Stomach (tissue), 9 donors: Measurements from ENCODE around the gene CDHR3. TPM values are rescaled to one million over a fixed set of nuclear protein-coding genes. Genes with fewer than 3 reads are reported as not detected.
A peak's percentile ranks its signal among the peaks of the same experiment; 100 is the strongest.

Experiments used
- DNase-seq, 2 donors: peaks; one replicate each; pipeline versions ENCODE4 v3.0.0 to v3.0.0-alpha.2; 2013 to 2019
- H3K27ac ChIP-seq, 5 donors: fragments of 200-600 bp in 4 of 5; sonication (generic) in 4 of 5; one replicate each; pipeline ENCODE4 v1.5.1; 2013 to 2019; ENCODE audit warnings: mild to moderate bottlenecking in 1 of 5, moderate library complexity in 1 of 5
- H3K27me3 ChIP-seq, 3 donors: fragments of 200-600 bp; sonication (generic); one replicate each; pipeline ENCODE4 v1.5.1; 2017 to 2019; ENCODE audit warnings: mixed run types in 1 of 3
- H3K36me3 ChIP-seq, 4 donors: fragments of 200-600 bp; sonication (generic); 1 replicate in 3 of 4; 2 replicates in 1 of 4; pipeline ENCODE4 v1.5.1; 2016 to 2019
- H3K4me1 ChIP-seq, 4 donors: fragments of 200-600 bp; sonication (generic); one replicate each; pipeline ENCODE4 v1.5.1; 2016 to 2019
- H3K4me3 ChIP-seq, 4 donors: fragments of 200-600 bp; sonication (generic) in 3 of 4; one replicate each; pipeline ENCODE4 v1.5.1; 2016 to 2019; ENCODE audit warnings: mild to moderate bottlenecking in 1 of 4
- H3K9me3 ChIP-seq, 4 donors: fragments of 200-600 bp; sonication (generic); one replicate each; pipeline ENCODE4 v1.5.1; 2016 to 2019
- CTCF ChIP-seq, 7 experiments: fragments of 450-650 bp in 4 of 7; fragments of 200-600 bp in 3 of 7; sonication (generic) in 3 of 7; IDR thresholded peaks; one replicate each; pipeline ENCODE4 v1.5.1; 2016 to 2019; ENCODE audit warnings: antibody characterized with exemption in 7 of 7, control low read depth in 2 of 7, mild to moderate bottlenecking in 1 of 7
- EP300 ChIP-seq: sonication (generic); formaldehyde crosslinking; IDR thresholded peaks from one replicate; pipeline ENCODE4 v1.6.1; 2017; ENCODE audit warnings: antibody characterized with exemption
- POLR2A ChIP-seq, 4 donors: fragments of 450-650 bp; IDR thresholded peaks; one replicate each; pipeline ENCODE4 v1.6.1; 2016; ENCODE audit warnings: antibody characterized with exemption in 4 of 4, control low read depth in 2 of 4, mild to moderate bottlenecking in 1 of 4, moderate library complexity in 1 of 4
- POLR2AphosphoS5 ChIP-seq, 3 donors: sonication (generic); formaldehyde crosslinking; IDR thresholded peaks; one replicate each; pipeline ENCODE4 v1.6.1; 2016; ENCODE audit warnings: antibody characterized with exemption in 3 of 3
- WGBS, 5 donors: extraction: QIAGEN DNeasy Blood & Tissue Kit in 3 of 5; methylation state at CpG; one replicate each; pipeline versions ENCODE4 v1.1.5 to v1.1.7; 2013 to 2018; 5-methylcytosine and 5-hydroxymethylcytosine counted together
- intact Hi-C: fragments of 100-400 bp; cut with DNase I; formaldehyde crosslinking; loops from one replicate; pipeline ENCODE4 v1.15.1; 2023; ENCODE audit warnings: low total_unique reads
- polyA plus RNA-seq, 3 donors: library from polyadenylated mRNA; stranded (reverse); fragments of 200-250 nt; gene quantifications; one replicate each; pipeline ENCODE4 v1.2.3, GENCODE V29; 2013
- total RNA-seq, 5 donors: library from RNA; depleted of rRNA; stranded (reverse); fragments of >200 nt; gene quantifications; one replicate each; pipeline versions ENCODE4 v1.1.0 to v1.2.3, GENCODE V29; 2014 to 2016
- donor health status: healthy with polysubstance abuse.
- donor health status: Bipolar disorder and iron deficiency.
- donor health status: healthy.

Gene CDHR3
- total and polyA plus RNA-seq, 8 donors = 1.2 to 62.5 (median 10.6) TPM

- TF ChIP-seq EP300 (peak; percentile 2), POLR2A (IDR thresholded peaks at IDR 0.05) (no peak), POLR2AphosphoS5 (IDR thresholded peaks at IDR 0.05) (peak; percentile 58 to 75 (median 65)), CTCF (IDR thresholded peaks at IDR 0.05) (no peak)
Measured at GRCh38 chr7:106064771-106065574, 101.9 kb downstream of the CDHR3 start.

GRCh38 chr7:106065575-106066500 is 102.8 kb downstream of the CDHR3 start:
- H3K36me3 ChIP-seq = no peaks in the 10 kb centered on the region
- H3K9me3 ChIP-seq = no peaks in the 10 kb centered on the region
- intact Hi-C loops = loop anchor here (10.0 kb wide), 1 partner anchor 49 kb away; the partner anchor contains the start of gene SYPL1
- peak overlapping the region; percentile 23 to 32 (median 26) for H3K4me3 ChIP-seq
- no peak for TF ChIP-seq POLR2AphosphoS5 (IDR thresholded peaks at IDR 0.05)
- TF ChIP-seq CTCF (IDR thresholded peaks at IDR 0.05) = no peak
- TF ChIP-seq EP300 = no peak
- no peak for TF ChIP-seq POLR2A (IDR thresholded peaks at IDR 0.05)
- H3K27ac ChIP-seq = peak overlapping the region; percentile 77 to 92 (median 84)
- DNase-seq = peak; percentile 54 to 62
- WGBS, 5 donors = 20 to 29% (median 26%) methylated on average over 23 to 26 of the region's 26 CpGs
- no peaks in the 10 kb centered on the region for H3K27me3 ChIP-seq
- peaks cover 55 to 78% (median 64%) of the 10 kb centered on the region in 4 donors for H3K4me1 ChIP-seq

More at GRCh38 chr7:106064771-106065574, 101.9 kb downstream of the CDHR3 start:
- Histone ChIP-seq H3K9me3 (no peaks in the 10 kb centered on the region), H3K4me1 (peaks cover 47 to 70% (median 55%) of the 10 kb centered on the region in 4 donors), H3K27me3 (no peaks in the 10 kb centered on the region), H3K36me3 (no peaks in the 10 kb centered on the region), H3K4me3 (peak overlapping the region; percentile 23 to 32 (median 26)), H3K27ac (peak overlapping the region; percentile 77 to 92 (median 84))
- DNase-seq = peak; percentile 88 to 90
- intact Hi-C loops = loop anchor here (10.0 kb wide), 1 partner anchor 50 kb away; the partner anchor contains the start of gene SYPL1
- 34 to 54% (median 39%) methylated on average over 12 to 14 of the region's 14 CpGs for WGBS, 5 donors

- intact Hi-C loops = loop anchor here (10.0 kb wide), 1 partner anchor 47 kb away; the partner anchor contains the start of gene SYPL1
- peaks cover 66 to 87% (median 74%) of the 10 kb centered on the region in 4 donors for H3K4me1 ChIP-seq
- WGBS, 5 donors = 61 to 93% (median 90%) methylated on average over 3 of the region's 3 CpGs
Measured at GRCh38 chr7:106067678-106068077, 104.6 kb downstream of the CDHR3 start.

More at GRCh38 chr7:106067678-106068077, 104.6 kb downstream of the CDHR3 start:
- Histone ChIP-seq H3K9me3 (no peaks in the 10 kb centered on the region), H3K27ac (peak overlapping the region in 1 of 5 donors; percentile 84), H3K36me3 (no peaks in the 10 kb centered on the region), H3K4me3 (no peak overlapping the region), H3K27me3 (no peaks in the 10 kb centered on the region)
- TF ChIP-seq CTCF (IDR thresholded peaks at IDR 0.05) (no peak), EP300 (no peak), POLR2A (IDR thresholded peaks at IDR 0.05) (no peak), POLR2AphosphoS5 (IDR thresholded peaks at IDR 0.05) (no peak)
- no peak for DNase-seq
